ENCODE data around the gene SPOCK2.

DNA sequence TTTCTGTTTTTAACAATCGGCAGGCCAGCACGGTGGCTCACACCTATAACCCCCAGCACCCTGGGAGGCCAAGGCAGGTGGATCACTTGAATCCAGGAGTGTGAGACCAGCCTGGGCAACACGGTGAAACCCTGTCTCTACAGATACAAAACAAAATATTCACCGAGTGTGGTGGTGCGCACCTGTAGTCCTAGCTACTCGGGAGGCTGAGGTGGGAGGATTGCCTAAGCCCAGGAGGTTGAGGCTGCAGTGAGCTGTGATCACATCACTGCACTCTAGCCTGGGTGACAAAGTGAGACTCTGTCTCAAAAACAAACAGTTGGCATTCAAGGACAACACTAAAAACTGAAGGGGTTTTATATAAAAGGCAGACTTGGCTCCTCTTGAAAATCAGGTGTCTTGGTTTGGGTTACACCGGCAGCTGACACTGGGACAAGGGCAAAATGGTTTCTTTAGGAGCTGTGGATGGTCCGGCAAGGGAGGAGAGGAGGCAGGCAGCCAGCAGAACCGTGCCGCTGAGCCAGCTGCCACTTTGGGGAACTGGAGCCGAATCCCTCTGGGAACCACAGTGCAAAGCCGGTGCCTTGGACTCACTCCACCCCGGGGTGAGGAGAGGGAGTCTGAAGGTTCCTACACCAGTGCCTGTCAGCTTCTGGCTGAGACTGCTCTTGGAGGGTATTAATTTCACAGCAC is 71.6 kb downstream of the SPOCK2 start:
- TF ChIP-seq, protein P1, sequence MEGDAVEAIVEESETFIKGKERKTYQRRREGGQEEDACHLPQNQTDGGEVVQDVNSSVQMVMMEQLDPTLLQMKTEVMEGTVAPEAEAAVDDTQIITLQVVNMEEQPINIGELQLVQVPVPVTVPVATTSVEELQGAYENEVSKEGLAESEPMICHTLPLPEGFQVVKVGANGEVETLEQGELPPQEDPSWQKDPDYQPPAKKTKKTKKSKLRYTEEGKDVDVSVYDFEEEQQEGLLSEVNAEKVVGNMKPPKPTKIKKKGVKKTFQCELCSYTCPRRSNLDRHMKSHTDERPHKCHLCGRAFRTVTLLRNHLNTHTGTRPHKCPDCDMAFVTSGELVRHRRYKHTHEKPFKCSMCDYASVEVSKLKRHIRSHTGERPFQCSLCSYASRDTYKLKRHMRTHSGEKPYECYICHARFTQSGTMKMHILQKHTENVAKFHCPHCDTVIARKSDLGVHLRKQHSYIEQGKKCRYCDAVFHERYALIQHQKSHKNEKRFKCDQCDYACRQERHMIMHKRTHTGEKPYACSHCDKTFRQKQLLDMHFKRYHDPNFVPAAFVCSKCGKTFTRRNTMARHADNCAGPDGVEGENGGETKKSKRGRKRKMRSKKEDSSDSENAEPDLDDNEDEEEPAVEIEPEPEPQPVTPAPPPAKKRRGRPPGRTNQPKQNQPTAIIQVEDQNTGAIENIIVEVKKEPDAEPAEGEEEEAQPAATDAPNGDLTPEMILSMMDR (IDR thresholded peaks at IDR 0.05 in 2 of 3, conservative IDR thresholded peaks at IDR 0.05 in 1 of 3; ENCODE audit: control insufficient read depth in 2 of 3, extremely low read depth in 1 of 3, insufficient read depth in 1 of 3, low read depth in 3 of 3, low read length in 3 of 3): no peak
- no peak for TF ChIP-seq ZNF24 (IDR thresholded peaks at IDR 0.05)
- TF ChIP-seq SPI1 (IDR thresholded peaks at IDR 0.05; ENCODE audit: borderline replicate concordance, insufficient read depth, low read depth, low read length): no peak
- no peak for TF ChIP-seq BMI1 (IDR thresholded peaks at IDR 0.05; ENCODE audit: borderline replicate concordance)
- TF ChIP-seq, protein P2, sequence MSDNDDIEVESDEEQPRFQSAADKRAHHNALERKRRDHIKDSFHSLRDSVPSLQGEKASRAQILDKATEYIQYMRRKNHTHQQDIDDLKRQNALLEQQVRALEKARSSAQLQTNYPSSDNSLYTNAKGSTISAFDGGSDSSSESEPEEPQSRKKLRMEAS (IDR thresholded peaks at IDR 0.05; ENCODE audit: low read depth, low read length): no peak
- no peak for TF ChIP-seq RB1 (IDR thresholded peaks at IDR 0.05; ENCODE audit: borderline replicate concordance)
- TF ChIP-seq TARDBP (IDR thresholded peaks at IDR 0.05; ENCODE audit: borderline replicate concordance): no peak

Measured in GM12878 (cell line).